Measurements from ENCODE around the gene CARD11. TPM values are rescaled to one million over a fixed set of nuclear protein-coding genes. Genes with fewer than 3 reads are reported as not detected.

Gene CARD11
- total RNA-seq, 2 experiments from 2014 or later: 118 to 122 TPM

- intact Hi-C loops (cut with DNase I, micrococcal nuclease): loop anchor here in 1 of 2 experiments (5.0 to 10.0 kb wide), 3 partner anchors 598 to 1611 kb away; no protein-coding TSS in a partner anchor
- ATAC-seq (ENCODE audit: poor library complexity) (no peak), DNase-seq (no peak)
- Histone ChIP-seq H3K4me1 (ENCODE audit: insufficient read depth, low read length) (peaks cover 57% of the 10 kb centered on the region), H3K27ac (ENCODE audit: low read depth in 1 of 2, low read length in 2 of 2) (no peak overlapping the region), H3K4me3 (ENCODE audit: low read length) (no peak overlapping the region), H3K27me3 (ENCODE audit: control insufficient read depth in 1 of 2, insufficient read depth in 2 of 2, low read length in 2 of 2) (no peaks in the 10 kb centered on the region), H3K9me3 (ENCODE audit: control insufficient read depth in 1 of 2, insufficient read depth in 1 of 2, low read length in 2 of 2) (no peaks in the 10 kb centered on the region), H3K36me3 (ENCODE audit: insufficient read depth, low read length) (no peaks in the 10 kb centered on the region)
- H3K27ac Mint-ChIP-seq: peak overlapping the region; percentile 70
- CTCF ChIA-PET: no interaction called here
- no peak overlapping the region for H3K4me3 Mint-ChIP-seq
- peaks cover 46% of the 10 kb centered on the region for H3K4me1 Mint-ChIP-seq (ENCODE audit: low read depth)
- H3K27me3 Mint-ChIP-seq: no peaks in the 10 kb centered on the region
- H3K36me3 Mint-ChIP-seq (ENCODE audit: low read depth): no peaks in the 10 kb centered on the region
- no peak for TF ChIP-seq CTCF (IDR thresholded peaks at IDR 0.05)
- POLR2A ChIA-PET: no interaction called here
- no peaks in the 10 kb centered on the region for H3K9me3 Mint-ChIP-seq
These were observed 177.1 kb downstream of the CARD11 start for GRCh38 chr7:2866601-2867000.

GRCh38 chr7:2864999-2865670 is 178.5 kb downstream of the CARD11 start:
- peak overlapping the region; percentile 69 for H3K4me3 Mint-ChIP-seq

More at GRCh38 chr7:2864999-2865670, 178.5 kb downstream of the CARD11 start:
- Histone ChIP-seq H3K4me3 (ENCODE audit: low read length) (no peak overlapping the region), H3K36me3 (ENCODE audit: insufficient read depth, low read length) (no peaks in the 10 kb centered on the region), H3K27me3 (ENCODE audit: control insufficient read depth in 1 of 2, insufficient read depth in 2 of 2, low read length in 2 of 2) (no peaks in the 10 kb centered on the region), H3K4me1 (ENCODE audit: insufficient read depth, low read length) (peaks cover 43% of the 10 kb centered on the region), H3K27ac (ENCODE audit: low read depth in 1 of 2, low read length in 2 of 2) (no peak overlapping the region), H3K9me3 (ENCODE audit: control insufficient read depth in 1 of 2, insufficient read depth in 1 of 2, low read length in 2 of 2) (no peaks in the 10 kb centered on the region)
- ATAC-seq (ENCODE audit: poor library complexity) (peak; percentile 46), DNase-seq (peak; percentile 62 to 88 (median 70))
- H3K36me3 Mint-ChIP-seq (ENCODE audit: low read depth): peaks cover 7% of the 10 kb centered on the region
- POLR2A ChIA-PET: interaction anchor here (0.9 kb wide), 1 partner anchor 29 kb away, joined by 3 read pairs; no protein-coding TSS in a partner anchor
- H3K9me3 Mint-ChIP-seq: no peaks in the 10 kb centered on the region
- TF ChIP-seq CTCF (IDR thresholded peaks at IDR 0.05): peak; percentile 98
- CTCF ChIA-PET: interaction anchor here (1.5 to 1.7 kb wide), 3 partner anchors 13 to 200 kb away, joined by 3 to 4 read pairs (median 4); no protein-coding TSS in a partner anchor
- intact Hi-C loops (cut with DNase I, micrococcal nuclease): loop anchor here (1.0 to 10.0 kb wide), 7 partner anchors 200 to 1612 kb away; no protein-coding TSS in a partner anchor
- peaks cover 31% of the 10 kb centered on the region for H3K4me1 Mint-ChIP-seq (ENCODE audit: low read depth)
- H3K27me3 Mint-ChIP-seq: no peaks in the 10 kb centered on the region
- H3K27ac Mint-ChIP-seq: peak overlapping the region; percentile 45

Data from CD4-positive, alpha-beta T cell (primary cell).